HG02798 (cell line): ENCODE results near the gene OR1C1.
"Not testable (repeated sequence)": the region's sequence is repeated elsewhere in the genome, so short reads cannot be mapped to it uniquely, and the experiment has no call there.

Experiments
- ATAC-seq: cut with Tn5 transposase; IDR thresholded peaks from one replicate; pipeline ENCODE4 v1.9.1; 2021; ENCODE audit warnings: mild to moderate bottlenecking; ENCODE audit not compliant: unreplicated experiment, poor library complexity

Gene OR1C1, protein sequence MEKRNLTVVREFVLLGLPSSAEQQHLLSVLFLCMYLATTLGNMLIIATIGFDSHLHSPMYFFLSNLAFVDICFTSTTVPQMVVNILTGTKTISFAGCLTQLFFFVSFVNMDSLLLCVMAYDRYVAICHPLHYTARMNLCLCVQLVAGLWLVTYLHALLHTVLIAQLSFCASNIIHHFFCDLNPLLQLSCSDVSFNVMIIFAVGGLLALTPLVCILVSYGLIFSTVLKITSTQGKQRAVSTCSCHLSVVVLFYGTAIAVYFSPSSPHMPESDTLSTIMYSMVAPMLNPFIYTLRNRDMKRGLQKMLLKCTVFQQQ

DNA sequence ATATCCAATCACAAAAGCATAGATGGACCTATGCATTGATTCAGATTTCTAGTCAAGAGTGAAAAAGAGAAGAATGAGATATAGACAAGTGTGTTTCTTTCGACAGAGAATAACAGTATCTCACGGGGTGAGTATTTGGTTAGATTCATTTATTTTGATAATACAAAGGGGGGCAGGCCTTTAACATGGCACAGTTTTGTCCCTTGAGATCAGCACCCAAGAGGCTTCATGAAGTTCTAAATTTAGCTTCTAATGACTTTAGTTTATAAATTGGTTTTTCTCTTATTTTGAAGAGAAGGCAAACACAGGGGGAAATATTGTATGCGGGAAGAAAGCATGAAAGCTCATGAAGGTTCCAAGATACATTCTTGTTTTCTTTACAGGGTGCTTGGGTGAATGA, at the start of gene OR1C1:
TSS of gene OR1C1 (minus strand) at position 101 of the 400 bp plus-strand sequence. CDS start 2,150 bp downstream, outside the sequence.
- ATAC-seq = no peak

- no peak for ATAC-seq
These were observed 37.2 kb upstream of the OR1C1 start for GRCh38 chr1:247797518-247797917.

DNA sequence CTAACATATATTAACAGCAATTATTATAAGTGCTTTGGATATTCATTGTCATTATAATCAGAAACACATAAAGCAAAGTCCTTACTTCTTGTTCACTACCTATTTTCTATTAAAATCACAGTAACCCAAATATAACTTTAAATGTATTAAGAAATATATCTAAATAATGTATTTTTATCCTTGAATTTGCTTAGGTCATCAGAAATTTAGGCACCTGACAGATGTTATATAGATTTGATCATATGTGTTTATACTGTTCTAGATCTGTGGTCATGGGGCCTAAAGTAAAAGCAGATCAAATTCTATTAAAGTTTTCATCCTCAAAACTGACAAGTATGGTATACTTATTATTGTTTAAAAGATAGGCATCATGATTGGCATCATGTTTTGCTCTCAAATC, 9.2 kb upstream of the OR1C1 start:
- no peak for ATAC-seq

DNA sequence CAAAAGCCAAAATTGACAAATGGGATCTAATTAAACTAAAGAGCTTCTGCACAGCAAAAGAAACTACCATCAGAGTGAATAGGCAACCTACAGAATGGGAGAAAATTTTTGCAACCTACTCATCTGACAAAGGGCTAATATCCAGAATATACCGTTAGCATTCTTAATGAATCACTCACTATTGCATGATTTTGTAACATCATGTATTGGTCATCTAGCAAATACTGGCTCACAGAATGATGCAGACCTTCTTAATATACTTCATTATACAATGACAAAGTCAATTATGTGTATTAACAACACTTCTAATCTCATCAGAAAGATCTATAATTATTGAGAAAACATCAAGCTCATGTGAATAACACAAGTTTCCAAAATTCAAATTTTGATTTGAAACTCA, 6.0 kb downstream of the OR1C1 start:
- not testable (repeated sequence) for ATAC-seq

GRCh38 chr1:247749870-247750269, 10.5 kb downstream of the OR1C1 start:
- ATAC-seq = no peak

- ATAC-seq = no peak
These were observed 12.3 kb downstream of the OR1C1 start, which contains the start of gene OR14A2 for GRCh38 chr1:247748041-247748440. Gene OR14A2, minus strand, starts transcription at chr1:247748141.

- ATAC-seq = no peak
These were observed 12.7 kb downstream of the OR1C1 start for GRCh38 chr1:247747616-247748015.

DNA sequence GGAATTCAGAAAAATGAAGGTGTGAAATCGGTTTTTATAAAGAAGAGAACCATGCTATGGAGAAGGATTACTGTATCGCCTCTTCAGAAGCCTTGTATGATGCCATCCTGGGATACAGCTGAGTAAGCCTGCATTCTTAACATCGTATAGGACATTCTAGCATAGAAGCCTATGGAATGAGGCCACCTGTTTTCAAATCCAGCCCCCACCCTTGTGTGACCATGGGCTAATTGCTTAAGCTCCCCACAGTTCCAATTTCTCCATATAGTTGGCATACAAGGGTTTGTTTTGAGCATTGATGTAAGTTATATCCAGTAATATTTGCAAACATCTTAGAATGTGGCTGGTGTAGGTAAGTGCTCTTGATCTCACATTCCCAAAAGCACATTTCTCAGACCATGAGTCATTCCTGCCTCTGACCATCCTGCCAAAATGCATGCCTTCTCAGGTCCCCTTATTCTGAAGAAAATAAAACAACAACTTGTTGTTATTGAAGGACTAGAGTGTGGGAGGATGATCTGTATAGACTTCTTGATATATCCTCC, 13.9 kb downstream of the OR1C1 start:
- ATAC-seq = no peak

DNA sequence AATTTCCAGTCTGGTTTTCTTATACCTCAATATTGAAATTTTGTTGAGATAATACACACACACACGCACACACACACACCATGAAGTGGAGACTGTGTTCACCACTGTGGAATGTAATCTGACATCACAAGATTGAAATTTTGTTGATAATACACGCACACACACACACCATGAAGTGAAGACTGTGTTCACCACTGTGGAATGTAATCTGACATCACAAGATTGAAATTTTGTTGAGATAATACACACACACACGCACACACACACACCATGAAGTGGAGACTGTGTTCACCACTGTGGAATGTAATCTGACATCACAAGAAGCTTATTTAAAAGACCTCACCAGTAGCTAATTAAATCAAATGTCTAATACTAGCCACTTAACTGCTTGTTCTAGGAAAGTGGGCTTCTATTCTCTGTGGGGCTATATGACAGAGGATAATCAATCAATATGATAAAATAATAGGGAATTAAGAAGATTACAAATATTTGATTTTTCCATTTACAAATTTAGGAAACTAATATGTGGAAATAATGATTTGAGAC, 18.1 kb downstream of the OR1C1 start:
- ATAC-seq = not testable (repeated sequence)

DNA sequence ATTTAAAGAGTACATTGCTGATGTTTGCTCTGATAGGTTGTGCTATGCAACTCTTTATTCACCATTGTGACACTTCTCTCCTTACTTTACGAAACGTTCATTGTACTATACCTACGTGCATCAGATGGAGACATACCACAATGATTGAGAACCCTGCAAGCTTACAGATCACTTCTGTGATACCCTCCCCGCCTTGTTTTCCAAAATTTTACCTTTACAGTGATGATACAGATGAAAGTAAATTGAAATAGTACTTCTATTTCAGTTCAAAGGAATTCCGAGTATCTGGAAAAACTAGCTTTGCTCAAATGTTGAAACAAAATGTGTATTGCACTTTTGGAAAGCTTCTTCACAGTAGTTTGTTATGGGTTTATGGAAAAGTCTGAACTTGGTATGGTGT, 18.6 kb downstream of the OR1C1 start:
- ATAC-seq = no peak

- ATAC-seq = no peak
These were observed 19.6 kb downstream of the OR1C1 start for GRCh38 chr1:247740721-247741120.

DNA sequence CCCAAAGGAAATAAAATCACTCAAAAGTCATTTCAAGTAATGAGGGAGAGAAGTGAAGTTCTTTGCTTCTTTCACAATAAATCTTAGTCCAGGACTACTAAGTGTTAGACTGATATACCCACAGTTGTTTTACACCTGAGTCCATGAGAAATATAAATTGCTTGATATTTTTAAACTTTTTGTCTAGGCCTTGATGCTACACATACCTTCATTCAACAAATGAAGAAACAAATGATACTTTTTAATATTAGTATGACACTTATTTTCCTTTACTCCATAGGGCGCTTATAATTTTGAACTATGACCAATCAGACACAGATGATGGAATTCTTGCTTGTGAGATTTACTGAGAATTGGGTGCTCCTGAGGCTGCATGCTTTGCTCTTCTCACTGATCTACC, 22.0 kb downstream of the OR1C1 start, which contains the start of gene OR14K1:
TSS of gene OR14K1 (plus strand) at position 301 of the 400 bp plus-strand sequence. CDS start at position 301, 0 bp downstream.
- no peak for ATAC-seq

DNA sequence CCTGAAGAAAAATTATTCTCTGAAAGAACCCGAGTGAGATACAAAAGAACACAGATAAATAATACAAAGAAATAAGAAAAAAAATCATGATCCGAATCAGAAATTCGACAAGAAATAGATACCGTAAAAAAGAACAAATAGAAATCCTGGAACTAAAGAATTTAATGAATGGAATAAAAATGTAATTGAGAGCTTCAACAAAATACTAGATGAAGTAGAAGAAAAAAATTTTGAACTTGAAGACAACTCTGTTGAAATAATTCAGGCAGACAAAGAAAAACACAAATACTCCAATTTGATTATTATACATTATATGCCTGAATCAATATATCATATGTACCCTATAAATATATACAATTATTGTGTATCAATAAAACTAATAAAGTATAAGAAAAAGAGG, 39.1 kb downstream of the OR1C1 start:
- ATAC-seq = no peak

DNA sequence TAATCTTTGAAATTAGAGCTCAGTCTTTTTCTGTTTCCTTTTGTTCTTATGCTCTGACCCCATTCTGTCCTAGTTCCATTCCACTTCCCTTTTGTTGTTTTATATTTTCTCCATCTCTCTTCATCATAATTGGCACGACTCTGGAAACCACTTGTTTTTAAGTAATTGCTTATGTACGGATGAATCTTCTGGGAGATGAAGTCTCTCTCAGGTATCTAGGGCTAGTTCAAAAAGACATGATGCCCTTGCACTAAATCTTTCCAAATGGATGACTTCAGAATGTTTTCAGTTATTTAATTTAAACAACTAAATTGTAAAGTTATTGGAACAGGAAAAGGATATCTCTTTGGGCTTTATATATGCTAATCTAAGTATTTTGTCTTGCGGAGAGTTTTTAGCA, 43.8 kb downstream of the OR1C1 start, which contains the start of gene OR6F1:
TSS of gene OR6F1 (minus strand) at position 101 of the 400 bp plus-strand sequence. CDS start 3,891 bp downstream, outside the sequence.
- ATAC-seq = no peak

GRCh38 chr1:247713753-247714152, 46.6 kb downstream of the OR1C1 start:
- ATAC-seq = no peak

DNA sequence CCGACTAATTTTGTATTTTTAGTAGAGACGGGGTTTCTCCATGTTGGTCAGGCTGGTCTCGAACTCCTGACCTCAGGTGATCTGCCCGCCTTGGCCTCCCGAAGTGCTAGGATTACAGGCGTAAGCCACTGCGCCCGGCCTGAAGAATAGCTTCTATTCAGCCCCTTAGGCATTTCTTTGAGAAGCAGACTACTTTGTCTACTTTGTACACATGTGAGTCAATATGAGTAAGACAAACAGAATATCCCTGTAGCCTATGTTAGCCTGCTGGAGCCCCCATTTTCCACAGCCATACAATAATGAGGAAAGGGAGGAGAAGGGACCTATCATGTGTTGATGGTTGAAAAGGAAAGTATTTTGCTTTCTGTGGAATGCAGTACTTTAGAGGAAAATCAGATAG, 49.7 kb downstream of the OR1C1 start:
- ATAC-seq = not testable (repeated sequence)
